HUES6 (cell line): ENCODE results near the gene FAM13C.

Experiments used
- H3K27ac ChIP-seq: 2 replicates; pipeline ENCODE4 v1.7.0; 2013; ENCODE audit warnings: low read depth, mild to moderate bottlenecking, low read length, inconsistent platforms
- H3K27me3 ChIP-seq: 2 replicates; pipeline ENCODE4 v1.6.1; 2013; ENCODE audit warnings: low read length; ENCODE audit not compliant: control insufficient read depth, insufficient read depth
- H3K36me3 ChIP-seq: 2 replicates; pipeline ENCODE4 v1.6.1; 2013; ENCODE audit warnings: low read length; ENCODE audit not compliant: control insufficient read depth, insufficient read depth
- H3K4me1 ChIP-seq: 2 replicates; pipeline ENCODE4 v1.6.1; 2013; ENCODE audit warnings: low read length; ENCODE audit not compliant: control insufficient read depth, insufficient read depth
- H3K4me3 ChIP-seq: 2 replicates; pipeline ENCODE4 v1.5.1; 2013; ENCODE audit warnings: low read depth, low read length
- H3K9ac ChIP-seq: one replicate; pipeline ENCODE4 v1.6.1; 2013; ENCODE audit warnings: mild to moderate bottlenecking, low read length
- H3K9me3 ChIP-seq: 2 replicates; pipeline ENCODE4 v1.6.1; 2013; ENCODE audit warnings: low read depth, low read length; ENCODE audit not compliant: control insufficient read depth, insufficient read depth

FAM13C gene

GRCh38 chr10:59383908-59384307, 21.6 kb upstream of the FAM13C start:
- Histone ChIP-seq H3K27me3 (no peaks in the 10 kb centered on the region), H3K4me1 (no peaks in the 10 kb centered on the region), H3K36me3 (no peaks in the 10 kb centered on the region), H3K27ac (no peak overlapping the region), H3K9ac (no peak overlapping the region), H3K9me3 (no peaks in the 10 kb centered on the region), H3K4me3 (no peak overlapping the region)

GRCh38 chr10:59383436-59383835, 21.1 kb upstream of the FAM13C start:
- Histone ChIP-seq H3K36me3 (no peaks in the 10 kb centered on the region), H3K27ac (no peak overlapping the region), H3K9me3 (no peaks in the 10 kb centered on the region), H3K9ac (no peak overlapping the region), H3K4me1 (no peaks in the 10 kb centered on the region), H3K27me3 (no peaks in the 10 kb centered on the region), H3K4me3 (no peak overlapping the region)

GRCh38 chr10:59382831-59383295, 20.5 kb upstream of the FAM13C start:
- no peak overlapping the region for H3K4me3 ChIP-seq
- H3K27me3 ChIP-seq: no peaks in the 10 kb centered on the region
- H3K36me3 ChIP-seq: no peaks in the 10 kb centered on the region
- H3K9me3 ChIP-seq: no peaks in the 10 kb centered on the region
- no peak overlapping the region for H3K27ac ChIP-seq
- no peak overlapping the region for H3K9ac ChIP-seq
- no peaks in the 10 kb centered on the region for H3K4me1 ChIP-seq

DNA sequence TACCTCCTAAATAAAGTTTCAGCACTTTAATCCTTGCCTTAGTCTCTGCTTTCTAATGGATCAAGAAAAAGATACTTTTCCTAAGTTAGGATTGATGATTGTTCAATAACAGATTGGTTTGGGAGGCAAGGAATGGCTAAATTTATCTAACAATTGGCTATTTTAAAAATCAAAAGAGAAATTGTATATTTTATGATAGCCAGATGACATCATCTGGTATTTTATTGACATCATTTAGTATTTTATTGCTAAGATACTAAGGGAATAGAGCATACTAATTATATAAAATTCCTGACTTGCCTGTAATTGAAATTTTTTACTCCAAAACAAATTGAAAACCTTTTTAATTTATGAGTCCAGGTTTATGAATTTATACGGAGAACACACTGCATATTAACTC, 19.3 kb upstream of the FAM13C start:
- H3K27ac ChIP-seq: no peak overlapping the region
- H3K9ac ChIP-seq: no peak overlapping the region
- H3K4me1 ChIP-seq: no peaks in the 10 kb centered on the region
- no peaks in the 10 kb centered on the region for H3K27me3 ChIP-seq
- no peaks in the 10 kb centered on the region for H3K9me3 ChIP-seq
- no peaks in the 10 kb centered on the region for H3K36me3 ChIP-seq
- no peak overlapping the region for H3K4me3 ChIP-seq

DNA sequence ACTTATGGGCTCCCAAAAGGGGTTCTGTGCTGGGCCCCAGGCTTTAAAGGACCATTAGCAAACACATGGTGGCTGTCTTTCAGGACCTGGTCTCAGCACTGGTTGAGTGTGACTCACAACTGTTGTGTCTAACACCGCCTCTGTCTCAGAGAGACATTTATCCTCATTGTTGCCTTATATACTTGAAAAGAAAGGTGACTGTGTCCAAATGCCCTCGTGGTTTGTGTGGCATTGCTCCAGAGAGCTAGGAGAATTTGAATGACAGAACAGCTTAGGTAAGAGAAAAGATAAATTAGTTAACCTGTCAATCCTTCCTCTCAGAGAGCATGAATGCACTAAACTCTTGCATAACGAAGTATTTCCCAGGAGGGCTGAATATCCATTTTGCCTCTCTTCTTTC, 14.5 kb upstream of the FAM13C start:
- Histone ChIP-seq H3K27ac (no peak overlapping the region), H3K27me3 (no peaks in the 10 kb centered on the region), H3K9ac (no peak overlapping the region), H3K4me1 (no peaks in the 10 kb centered on the region; the same call in 1 of the 2 replicates), H3K9me3 (no peaks in the 10 kb centered on the region), H3K4me3 (no peak overlapping the region), H3K36me3 (no peaks in the 10 kb centered on the region)

- no peaks in the 10 kb centered on the region for H3K36me3 ChIP-seq
- H3K4me1 ChIP-seq: no peaks in the 10 kb centered on the region; the same call in 1 of the 2 replicates
- no peak overlapping the region for H3K4me3 ChIP-seq
- H3K9me3 ChIP-seq: no peaks in the 10 kb centered on the region
- H3K27ac ChIP-seq: no peak overlapping the region
- no peak overlapping the region for H3K9ac ChIP-seq
- H3K27me3 ChIP-seq: no peaks in the 10 kb centered on the region
These were observed 13.6 kb upstream of the FAM13C start for GRCh38 chr10:59375990-59376389.

GRCh38 chr10:59374916-59375315, 12.6 kb upstream of the FAM13C start:
- Histone ChIP-seq H3K9ac (no peak overlapping the region), H3K4me1 (no peaks in the 10 kb centered on the region; the same call in 1 of the 2 replicates), H3K9me3 (no peaks in the 10 kb centered on the region), H3K4me3 (no peak overlapping the region), H3K36me3 (no peaks in the 10 kb centered on the region), H3K27ac (no peak overlapping the region), H3K27me3 (no peaks in the 10 kb centered on the region)

DNA sequence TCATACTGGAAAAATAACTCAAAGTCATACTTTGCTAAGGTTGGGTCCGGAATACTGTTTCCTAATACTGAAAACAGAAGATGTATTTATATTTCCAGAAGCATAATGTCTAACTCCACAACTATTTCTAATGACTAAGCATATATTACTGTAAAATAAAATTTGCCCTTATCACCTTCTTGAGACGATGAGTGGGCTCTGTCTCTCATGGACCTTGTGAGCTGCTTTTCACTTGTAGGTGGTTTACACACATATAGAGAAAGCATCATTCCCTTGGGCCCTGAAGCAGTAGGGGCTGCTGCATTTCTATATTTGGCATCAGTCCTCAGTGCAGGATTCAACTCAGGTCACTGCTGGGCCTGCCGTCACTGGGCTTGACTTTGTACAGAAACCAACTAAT, 10.7 kb upstream of the FAM13C start:
- Histone ChIP-seq H3K9ac (no peak overlapping the region), H3K4me3 (no peak overlapping the region), H3K27me3 (no peaks in the 10 kb centered on the region), H3K4me1 (no peaks in the 10 kb centered on the region; the same call in 1 of the 2 replicates), H3K36me3 (no peaks in the 10 kb centered on the region), H3K9me3 (no peaks in the 10 kb centered on the region), H3K27ac (no peak overlapping the region)

- H3K36me3 ChIP-seq: no peaks in the 10 kb centered on the region
- no peaks in the 10 kb centered on the region for H3K27me3 ChIP-seq
- no peak overlapping the region for H3K9ac ChIP-seq
- no peak overlapping the region for H3K27ac ChIP-seq
- no peak overlapping the region for H3K4me3 ChIP-seq
- H3K4me1 ChIP-seq: no peaks in the 10 kb centered on the region; the same call in 1 of the 2 replicates
- H3K9me3 ChIP-seq: no peaks in the 10 kb centered on the region
These were observed 10.2 kb upstream of the FAM13C start for GRCh38 chr10:59372543-59372942.

DNA sequence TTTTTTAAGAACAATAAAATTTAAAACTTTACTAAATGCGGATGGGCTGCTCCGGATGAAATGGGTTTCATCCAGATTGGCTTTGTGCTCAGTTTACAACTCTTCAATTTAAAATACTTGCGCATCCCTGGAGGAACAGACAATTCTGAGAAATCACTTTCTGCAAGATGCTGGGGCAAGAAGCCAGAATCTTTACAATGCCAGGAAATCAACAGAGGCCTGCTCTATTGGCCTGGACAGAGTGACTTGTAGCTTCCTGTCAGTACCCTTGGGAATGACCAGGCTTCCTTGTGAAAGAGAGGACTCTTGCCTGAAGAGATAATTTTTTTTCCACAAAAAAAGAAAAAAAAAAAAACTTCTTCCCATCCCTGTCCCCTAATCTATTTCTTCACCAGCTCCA, 3.9 kb upstream of the FAM13C start:
- peaks cover 7% of the 10 kb centered on the region for H3K4me1 ChIP-seq
- H3K9me3 ChIP-seq: no peaks in the 10 kb centered on the region
- H3K36me3 ChIP-seq: no peaks in the 10 kb centered on the region
- no peak overlapping the region for H3K4me3 ChIP-seq
- no peak overlapping the region for H3K9ac ChIP-seq
- no peak overlapping the region for H3K27ac ChIP-seq
- peaks cover 27% of the 10 kb centered on the region for H3K27me3 ChIP-seq

DNA sequence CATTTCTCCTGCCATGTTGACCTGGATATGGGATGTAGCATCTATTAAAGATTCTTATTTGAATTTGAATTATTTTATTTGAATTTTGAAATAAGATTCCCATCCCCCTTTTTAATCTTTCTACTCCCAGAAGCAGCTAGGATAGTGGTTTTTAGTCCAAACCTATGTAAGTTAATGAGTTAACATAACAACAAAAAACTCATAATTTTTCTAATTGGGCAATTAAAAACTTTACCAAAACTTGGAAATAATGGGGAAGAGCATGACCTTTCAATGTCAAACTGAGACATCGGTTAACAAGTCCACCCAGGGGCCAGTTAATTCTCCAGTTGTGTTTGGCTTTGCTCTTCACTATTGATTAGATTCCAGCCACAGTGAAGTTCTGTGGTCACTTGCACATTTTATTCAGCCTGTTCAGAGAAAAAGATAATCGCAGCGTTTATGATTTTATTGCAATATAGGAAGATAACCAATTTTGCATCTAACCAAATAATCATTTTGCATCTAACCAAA, 1.2 kb upstream of the FAM13C start:
- H3K9ac ChIP-seq: no peak overlapping the region
- 0 out of 2 replicates have a peak overlapping the region, but pooled peaks have one; percentile 68 for H3K4me3 ChIP-seq
- H3K36me3 ChIP-seq: no peaks in the 10 kb centered on the region
- H3K4me1 ChIP-seq: peaks cover 7% of the 10 kb centered on the region
- H3K9me3 ChIP-seq: no peaks in the 10 kb centered on the region
- H3K27ac ChIP-seq: no peak overlapping the region
- peaks cover 27% of the 10 kb centered on the region for H3K27me3 ChIP-seq

DNA sequence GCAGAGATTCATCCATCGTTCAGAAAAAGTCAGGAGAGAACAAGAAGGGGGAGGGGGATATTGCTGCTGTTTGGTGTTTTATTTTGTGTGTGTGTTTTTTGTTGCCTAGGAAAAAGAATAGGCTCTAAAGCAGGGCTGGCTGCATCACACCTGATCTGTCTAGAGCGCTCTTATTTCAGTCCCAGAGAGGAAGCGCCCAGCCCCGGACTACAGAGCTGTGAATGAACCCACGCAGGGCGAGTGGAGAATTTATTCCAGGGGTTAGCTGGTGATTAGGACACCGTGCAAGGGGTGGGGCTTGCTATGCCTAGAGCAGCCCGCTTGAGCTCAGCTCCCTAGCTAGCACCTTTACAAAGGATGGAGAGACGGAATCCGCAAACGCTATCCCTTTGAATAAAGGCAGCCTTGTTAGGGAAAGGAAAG, 621 bp upstream of the FAM13C start:
- Histone ChIP-seq H3K4me1 (peaks cover 7% of the 10 kb centered on the region), H3K9ac (no peak overlapping the region), H3K27me3 (peaks cover 27% of the 10 kb centered on the region), H3K27ac (no peak overlapping the region), H3K4me3 (peak overlapping the region; percentile 68), H3K36me3 (no peaks in the 10 kb centered on the region), H3K9me3 (no peaks in the 10 kb centered on the region)
